ENCODE results near the gene GCK.
A peak's percentile ranks its signal among the peaks of the same experiment; 100 is the strongest.

DNA sequence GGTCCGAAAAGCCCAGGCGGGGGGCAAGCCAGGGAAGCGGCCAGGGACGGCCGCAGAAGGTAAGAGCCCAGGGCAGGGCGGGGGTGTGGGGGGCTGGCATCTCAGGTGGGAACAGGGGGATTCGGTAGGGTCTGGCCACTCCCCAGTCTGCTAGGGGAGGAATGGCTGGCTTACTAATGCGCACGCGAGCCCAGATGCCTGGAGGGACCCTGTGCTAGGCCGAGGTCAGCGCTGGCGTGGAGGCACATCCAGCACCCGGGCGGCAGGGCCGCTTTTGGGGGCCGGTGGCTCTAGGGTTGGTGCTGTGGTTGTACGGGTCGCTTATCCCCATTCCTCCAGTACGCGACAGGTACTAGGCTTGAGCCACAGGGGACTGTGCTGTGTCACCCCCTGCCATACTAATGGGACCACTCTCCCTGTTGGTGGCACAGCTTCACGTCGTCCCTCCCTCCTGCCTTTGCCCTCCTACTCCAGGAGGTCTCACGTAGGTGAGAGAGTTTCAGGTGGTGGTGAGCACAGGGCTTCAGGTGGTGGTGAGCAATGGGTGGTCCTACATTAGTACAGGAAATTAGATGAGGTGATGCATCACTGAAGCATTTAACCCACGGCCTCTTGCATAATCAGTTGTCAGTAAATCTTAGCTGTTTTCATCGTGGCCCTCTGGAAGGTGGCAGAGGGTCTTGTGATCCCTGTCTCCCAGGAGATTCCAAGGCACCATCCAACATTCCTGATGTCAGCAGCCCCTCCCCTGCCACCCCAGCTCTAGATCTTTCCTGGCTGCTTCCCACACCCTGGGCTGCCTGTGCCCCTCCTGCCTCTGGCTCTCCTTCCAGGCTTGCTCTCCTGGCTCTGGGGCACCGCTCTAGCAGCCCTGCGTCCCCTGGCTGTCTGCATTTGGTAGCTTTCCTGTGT, 84.1 kb downstream of the GCK start:
- peak; percentile 16 for TF ChIP-seq POLR2AphosphoS5 (IDR thresholded peaks at IDR 0.05)
- TF ChIP-seq CTCF (IDR thresholded peaks at IDR 0.05) = no peak
